Breast epithelium (tissue), 4 donors: Measurements from ENCODE around the gene DOCK6. TPM values are rescaled to one million over a fixed set of nuclear protein-coding genes. Genes with fewer than 3 reads are reported as not detected.

ENCODE experiments used
- DNase-seq, 2 donors: peaks; one replicate each; pipeline ENCODE4 v3.0.0-alpha.2; 2019; ENCODE audit warnings: low spot score in 2 of 2
- H3K27ac ChIP-seq, 2 donors: fragments of 200-600 bp; sonication (generic) in 1 of 2; one replicate each; pipeline ENCODE4 v1.5.1; 2016 to 2019; ENCODE audit warnings: mild to moderate bottlenecking in 1 of 2
- H3K27me3 ChIP-seq, 2 donors: fragments of 200-600 bp; sonication (generic) in 1 of 2; one replicate each; pipeline versions ENCODE4 v1.5.1 to v1.6.0; 2017 to 2019; ENCODE audit warnings: control low read depth in 1 of 2, mild to moderate bottlenecking in 1 of 2
- H3K36me3 ChIP-seq: fragments of 200-600 bp; one replicate; pipeline ENCODE4 v1.5.1; 2019
- H3K4me1 ChIP-seq, 2 donors: fragments of 200-600 bp; sonication (generic); one replicate each; pipeline ENCODE4 v1.5.1; 2016 to 2019; ENCODE audit warnings: control low read depth in 1 of 2
- H3K4me3 ChIP-seq, 3 donors: fragments of 200-600 bp; sonication (generic); 1 replicate in 2 of 3; 2 replicates in 1 of 3; pipeline ENCODE4 v1.5.1; 2016 to 2019; ENCODE audit warnings: mild to moderate bottlenecking in 3 of 3, moderate library complexity in 2 of 3
- H3K9me3 ChIP-seq, 2 donors: fragments of 200-600 bp; sonication (generic) in 1 of 2; one replicate each; pipeline ENCODE4 v1.5.1; 2016 to 2019; ENCODE audit warnings: control low read depth in 1 of 2
- CTCF ChIP-seq, 3 donors: fragments of 450-650 bp; IDR thresholded peaks; one replicate each; pipeline ENCODE4 v1.5.1; 2016 to 2017; ENCODE audit warnings: antibody characterized with exemption in 3 of 3, mild to moderate bottlenecking in 3 of 3, moderate library complexity in 3 of 3
- POLR2A ChIP-seq: fragments of 450-650 bp; IDR thresholded peaks from one replicate; pipeline ENCODE4 v1.6.1; 2016; ENCODE audit warnings: antibody characterized with exemption, mild to moderate bottlenecking, moderate library complexity
- POLR2AphosphoS5 ChIP-seq, 3 donors: sonication (generic); formaldehyde crosslinking; IDR thresholded peaks; one replicate each; pipeline ENCODE4 v1.6.1; 2017; ENCODE audit warnings: antibody characterized with exemption in 3 of 3
- intact Hi-C: fragments of 100-400 bp; cut with DNase I; formaldehyde crosslinking; loops from one replicate; pipeline ENCODE4 v1.15.1; 2023; ENCODE audit warnings: low total_unique reads
- total RNA-seq, 3 donors: library from RNA; depleted of rRNA; stranded (reverse); fragments of >200 nt; gene quantifications; one replicate each; pipeline ENCODE4 v1.1.0, GENCODE V29; 2016

Gene DOCK6
- total RNA-seq, 3 donors from 2014 or later: 20.9 to 59.3 (median 49.6) TPM

GRCh38 chr19:11244846-11245589 lies 17.3 kb downstream of the DOCK6 start:
- H3K27ac ChIP-seq: peak overlapping the region in 1 of 2 donors; percentile 10
- no peak for DNase-seq
- no peaks in the 10 kb centered on the region for H3K9me3 ChIP-seq
- H3K4me1 ChIP-seq: no peaks in the 10 kb centered on the region
- H3K36me3 ChIP-seq: no peaks in the 10 kb centered on the region
- intact Hi-C loops: no loop called here
- TF ChIP-seq POLR2A (no peak), POLR2AphosphoS5 (IDR thresholded peaks at IDR 0.05) (no peak), CTCF (IDR thresholded peaks at IDR 0.05) (no peak)
- no peak overlapping the region for H3K4me3 ChIP-seq
- H3K27me3 ChIP-seq: no peaks in the 10 kb centered on the region

- no peak for TF ChIP-seq CTCF (IDR thresholded peaks at IDR 0.05)
- no peak for TF ChIP-seq POLR2A
- TF ChIP-seq POLR2AphosphoS5 (IDR thresholded peaks at IDR 0.05): no peak
- H3K4me1 ChIP-seq: no peaks in the 10 kb centered on the region
- no peaks in the 10 kb centered on the region for H3K27me3 ChIP-seq
- no peak overlapping the region for H3K4me3 ChIP-seq
- peaks cover 0 to 4% of the 10 kb centered on the region in 2 donors for H3K9me3 ChIP-seq
- no peak for DNase-seq
- peak overlapping the region in 1 of 2 donors; percentile 28 for H3K27ac ChIP-seq
- H3K36me3 ChIP-seq: peaks cover 3% of the 10 kb centered on the region
- intact Hi-C loops: no loop called here
Measured at GRCh38 chr19:11243798-11244169, 18.5 kb downstream of the DOCK6 start.

GRCh38 chr19:11242864-11243797 lies 19.2 kb downstream of the DOCK6 start:
- peak; percentile 59 to 79 for DNase-seq
- Histone ChIP-seq H3K27ac (peak overlapping the region in 1 of 2 donors; percentile 28), H3K4me1 (no peaks in the 10 kb centered on the region), H3K9me3 (peaks cover 0 to 5% of the 10 kb centered on the region in 2 donors), H3K36me3 (peaks cover 3% of the 10 kb centered on the region), H3K27me3 (no peaks in the 10 kb centered on the region), H3K4me3 (no peak overlapping the region)
- no peak for TF ChIP-seq POLR2A
- peak in 2 of 3 donors; percentile 26 to 36 for TF ChIP-seq CTCF (IDR thresholded peaks at IDR 0.05)
- intact Hi-C loops: no loop called here

- H3K4me1 ChIP-seq: no peaks in the 10 kb centered on the region
- no peak overlapping the region for H3K27ac ChIP-seq
- TF ChIP-seq CTCF (IDR thresholded peaks at IDR 0.05): no peak
- no peak for TF ChIP-seq POLR2A
- DNase-seq: no peak
- H3K36me3 ChIP-seq: peaks cover 3% of the 10 kb centered on the region
- no peak overlapping the region for H3K4me3 ChIP-seq
- no peaks in the 10 kb centered on the region for H3K27me3 ChIP-seq
- intact Hi-C loops: no loop called here
- peaks cover 0 to 5% of the 10 kb centered on the region in 2 donors for H3K9me3 ChIP-seq
Measured at GRCh38 chr19:11242025-11242424, 20.3 kb downstream of the DOCK6 start.

GRCh38 chr19:11240008-11240444 lies 22.3 kb downstream of the DOCK6 start:
- Histone ChIP-seq H3K36me3 (peaks cover 3% of the 10 kb centered on the region), H3K27me3 (no peaks in the 10 kb centered on the region), H3K4me3 (no peak overlapping the region), H3K27ac (no peak overlapping the region), H3K9me3 (peaks cover 0 to 5% of the 10 kb centered on the region in 2 donors), H3K4me1 (no peaks in the 10 kb centered on the region)
- DNase-seq: no peak
- TF ChIP-seq POLR2AphosphoS5 (IDR thresholded peaks at IDR 0.05): no peak
- TF ChIP-seq POLR2A: no peak
- no peak for TF ChIP-seq CTCF (IDR thresholded peaks at IDR 0.05)
- intact Hi-C loops: loop anchor here (1.0 kb wide), 1 partner anchor 26 kb away; no protein-coding TSS in a partner anchor
